Measurements from ENCODE around the gene CBLN4.

Gene CBLN4

GRCh38 chr20:56005389-56005715 is at the start of gene CBLN4:
Gene CBLN4 (minus strand): TSS chr20:56005519. CDS start chr20:56004171, 1,348 bp downstream.
- no peak for DNase-seq

GRCh38 chr20:56043227-56043626 is 37.9 kb upstream of the CBLN4 start:
- no peak for DNase-seq

GRCh38 chr20:56032251-56032650 is 26.9 kb upstream of the CBLN4 start:
- DNase-seq: no peak

GRCh38 chr20:56018716-56019115 is 13.4 kb upstream of the CBLN4 start:
- no peak for DNase-seq

- no peak for DNase-seq
Measured at GRCh38 chr20:56018194-56018593, 12.9 kb upstream of the CBLN4 start.

- DNase-seq: no peak
Measured at GRCh38 chr20:56017560-56017959, 12.2 kb upstream of the CBLN4 start.

GRCh38 chr20:56014998-56015397 is 9.7 kb upstream of the CBLN4 start:
- DNase-seq: no peak

GRCh38 chr20:56014151-56014550 is 8.8 kb upstream of the CBLN4 start:
- DNase-seq: no peak

- DNase-seq: no peak
Measured at GRCh38 chr20:56004611-56005388, 519 bp downstream of the CBLN4 start.

GRCh38 chr20:56004007-56004406 is 1.3 kb downstream of the CBLN4 start:
- DNase-seq: no peak

GRCh38 chr20:56002908-56003800 is 2.2 kb downstream of the CBLN4 start:
- no peak for DNase-seq

- no peak for DNase-seq
Measured at GRCh38 chr20:56001890-56002289, 3.4 kb downstream of the CBLN4 start.

- DNase-seq: no peak
Measured at GRCh38 chr20:56001106-56001785, 4.1 kb downstream of the CBLN4 start.

- DNase-seq: no peak
Measured at GRCh38 chr20:55978550-55978949, 26.8 kb downstream of the CBLN4 start.

GRCh38 chr20:55977690-55978459 is 27.4 kb downstream of the CBLN4 start:
- DNase-seq: no peak

- DNase-seq: no peak
Measured at GRCh38 chr20:55974491-55975202, 30.7 kb downstream of the CBLN4 start.

- no peak for DNase-seq
Measured at GRCh38 chr20:55964790-55965189, 40.5 kb downstream of the CBLN4 start.

- no peak for DNase-seq
Measured at GRCh38 chr20:55961376-55962330, 43.7 kb downstream of the CBLN4 start.

- DNase-seq: no peak
Measured at GRCh38 chr20:55953201-55953600, 52.1 kb downstream of the CBLN4 start.

GRCh38 chr20:55947701-55948100 is 57.6 kb downstream of the CBLN4 start:
- DNase-seq: no peak

All from hippocampal formation (tissue), 2 donors.